Urinary bladder (tissue), 4 donors: Measurements from ENCODE around the gene CAPN2. TPM values are rescaled to one million over a fixed set of nuclear protein-coding genes. Genes with fewer than 3 reads are reported as not detected.

ENCODE experiments used
- DNase-seq: peaks from one replicate; pipeline ENCODE4 v3.0.0-alpha.2; 2015; ENCODE audit errors: extremely low spot score
- H3K27ac ChIP-seq: one replicate; pipeline ENCODE4 v1.5.1; 2013; ENCODE audit warnings: low read depth, mild to moderate bottlenecking, moderate library complexity
- H3K36me3 ChIP-seq: one replicate; pipeline ENCODE4 v1.6.1; 2013; ENCODE audit warnings: mild to moderate bottlenecking, moderate library complexity; ENCODE audit not compliant: insufficient read depth
- H3K4me1 ChIP-seq: one replicate; pipeline ENCODE4 v1.6.1; 2013; ENCODE audit warnings: mild to moderate bottlenecking, moderate library complexity; ENCODE audit not compliant: insufficient read depth
- H3K4me3 ChIP-seq: one replicate; pipeline ENCODE4 v1.5.1; 2013; ENCODE audit warnings: low read depth, low read length
- WGBS: extraction: QIAGEN DNeasy Blood & Tissue Kit; methylation state at CpG from one replicate; pipeline ENCODE4 v1.1.7; 2013; 5-methylcytosine and 5-hydroxymethylcytosine counted together
- polyA plus RNA-seq: library from polyadenylated mRNA; stranded (reverse); fragments of 200-250 nt; gene quantifications from one replicate; pipeline ENCODE4 v1.2.3, GENCODE V29; 2013
- total RNA-seq: library from RNA; depleted of rRNA; stranded (reverse); fragments of >200 nt; gene quantifications from one replicate; pipeline ENCODE4 v1.2.3, GENCODE V29; 2014
- donor health status: healthy with polysubstance abuse.
- donor health status: healthy.

The CAPN2 gene
- total and polyA plus RNA-seq, 2 donors: 91.4 to 117 TPM

- no peak overlapping the region for H3K4me3 ChIP-seq
- 82% methylated on average over 4 of the region's 4 CpGs for WGBS
- no peaks in the 10 kb centered on the region for H3K4me1 ChIP-seq
- DNase-seq: no peak
- no peaks in the 10 kb centered on the region for H3K36me3 ChIP-seq
- H3K27ac ChIP-seq: no peak overlapping the region
These were observed 33.4 kb downstream of the CAPN2 start for GRCh38 chr1:223745731-223746130.

- 24% methylated on average over 4 of the region's 4 CpGs for WGBS
- no peak for DNase-seq
- peaks cover 3% of the 10 kb centered on the region for H3K36me3 ChIP-seq
- H3K27ac ChIP-seq: peak overlapping the region; percentile 29
- H3K4me3 ChIP-seq: no peak overlapping the region
- H3K4me1 ChIP-seq: no peaks in the 10 kb centered on the region
These were observed 35.5 kb downstream of the CAPN2 start for GRCh38 chr1:223747838-223748335.

GRCh38 chr1:223748405-223748772 is 36.0 kb downstream of the CAPN2 start:
- no peak for DNase-seq
- H3K27ac ChIP-seq: peak overlapping the region; percentile 47
- no peaks in the 10 kb centered on the region for H3K4me1 ChIP-seq
- peaks cover 3% of the 10 kb centered on the region for H3K36me3 ChIP-seq
- peak overlapping the region; percentile 25 for H3K4me3 ChIP-seq
- WGBS: 18% methylated on average over 18 of the region's 18 CpGs

- peak overlapping the region; percentile 25 for H3K4me3 ChIP-seq
- peak overlapping the region; percentile 47 for H3K27ac ChIP-seq
- no peak for DNase-seq
- H3K36me3 ChIP-seq: peaks cover 3% of the 10 kb centered on the region
- H3K4me1 ChIP-seq: no peaks in the 10 kb centered on the region
- WGBS: 5% methylated on average over 61 of the region's 61 CpGs
These were observed 36.7 kb downstream of the CAPN2 start for GRCh38 chr1:223748773-223749733.

GRCh38 chr1:223750730-223751570 is 38.6 kb downstream of the CAPN2 start:
- Histone ChIP-seq H3K4me3 (no peak overlapping the region), H3K27ac (no peak overlapping the region), H3K4me1 (no peaks in the 10 kb centered on the region), H3K36me3 (peaks cover 6% of the 10 kb centered on the region)
- 94% methylated on average over 13 of the region's 13 CpGs for WGBS
- DNase-seq: no peak

GRCh38 chr1:223751696-223752095 is 39.4 kb downstream of the CAPN2 start:
- no peak overlapping the region for H3K4me3 ChIP-seq
- no peak for DNase-seq
- H3K4me1 ChIP-seq: no peaks in the 10 kb centered on the region
- WGBS: 90% methylated on average over 4 of the region's 4 CpGs
- peaks cover 7% of the 10 kb centered on the region for H3K36me3 ChIP-seq
- H3K27ac ChIP-seq: no peak overlapping the region

GRCh38 chr1:223752721-223753515 is 40.6 kb downstream of the CAPN2 start:
- DNase-seq: no peak
- H3K27ac ChIP-seq: no peak overlapping the region
- 85% methylated on average over 15 of the region's 15 CpGs for WGBS
- no peak overlapping the region for H3K4me3 ChIP-seq
- peaks cover 7% of the 10 kb centered on the region for H3K36me3 ChIP-seq
- H3K4me1 ChIP-seq: no peaks in the 10 kb centered on the region

- Histone ChIP-seq H3K36me3 (peaks cover 7% of the 10 kb centered on the region), H3K4me1 (no peaks in the 10 kb centered on the region), H3K27ac (no peak overlapping the region), H3K4me3 (no peak overlapping the region)
- DNase-seq: no peak
- WGBS: 95% methylated on average over 17 of the region's 17 CpGs
These were observed 42.5 kb downstream of the CAPN2 start for GRCh38 chr1:223754681-223755431.

- DNase-seq: no peak
These were observed 43.1 kb downstream of the CAPN2 start for GRCh38 chr1:223755432-223755792.

GRCh38 chr1:223755992-223756775 is 43.8 kb downstream of the CAPN2 start:
- DNase-seq: no peak
- Histone ChIP-seq H3K4me1 (no peaks in the 10 kb centered on the region), H3K27ac (no peak overlapping the region), H3K4me3 (no peak overlapping the region), H3K36me3 (peaks cover 7% of the 10 kb centered on the region)
- whole genome bisulfite sequencing: 81% methylated on average over 13 of the region's 13 CpGs

More at GRCh38 chr1:223755432-223755792, 43.1 kb downstream of the CAPN2 start:
- WGBS: 85% methylated on average over 9 of the region's 9 CpGs
- no peak overlapping the region for H3K27ac ChIP-seq
- no peaks in the 10 kb centered on the region for H3K4me1 ChIP-seq
- peaks cover 7% of the 10 kb centered on the region for H3K36me3 ChIP-seq
- no peak overlapping the region for H3K4me3 ChIP-seq

- no peak overlapping the region for H3K4me3 ChIP-seq
- peaks cover 7% of the 10 kb centered on the region for H3K36me3 ChIP-seq
- no peak overlapping the region for H3K27ac ChIP-seq
- DNase-seq: no peak
- 91% methylated on average over 20 of the region's 20 CpGs for WGBS
- no peaks in the 10 kb centered on the region for H3K4me1 ChIP-seq
These were observed 44.7 kb downstream of the CAPN2 start for GRCh38 chr1:223756806-223757700.
